Cerebellar cortex (tissue), 1 donor: ENCODE measurements around the gene COL11A1.

Source experiments
- DNase-seq: peaks from one replicate; pipeline ENCODE4 v3.0.0-alpha.2; 2015; ENCODE audit warnings: low spot score

COL11A1 gene

GRCh38 chr1:102897557-102897956 lies 210.8 kb downstream of the COL11A1 start:
- no peak for DNase-seq

GRCh38 chr1:102896771-102897170 lies 211.6 kb downstream of the COL11A1 start:
- no peak for DNase-seq

- DNase-seq = no peak
Measured at GRCh38 chr1:102896286-102896685, 212.0 kb downstream of the COL11A1 start.

GRCh38 chr1:102891868-102892625 lies 216.3 kb downstream of the COL11A1 start:
- DNase-seq = no peak

- DNase-seq = no peak
Measured at GRCh38 chr1:102886638-102887037, 221.7 kb downstream of the COL11A1 start.

GRCh38 chr1:102884238-102884637 lies 224.1 kb downstream of the COL11A1 start:
- DNase-seq = no peak

- DNase-seq = no peak
Measured at GRCh38 chr1:102879439-102879993, 228.8 kb downstream of the COL11A1 start.

- no peak for DNase-seq
Measured at GRCh38 chr1:102875756-102876155, 232.6 kb downstream of the COL11A1 start.

GRCh38 chr1:102872526-102872925 lies 235.8 kb downstream of the COL11A1 start:
- DNase-seq = peak; percentile 75

GRCh38 chr1:102872097-102872496 lies 236.2 kb downstream of the COL11A1 start:
- peak; percentile 71 for DNase-seq

GRCh38 chr1:102863704-102864103 lies 244.6 kb downstream of the COL11A1 start:
- DNase-seq = no peak

GRCh38 chr1:102861247-102861646 lies 247.1 kb downstream of the COL11A1 start:
- DNase-seq = no peak

GRCh38 chr1:102858695-102859094 lies 249.6 kb downstream of the COL11A1 start:
- DNase-seq = no peak

- DNase-seq = no peak
Measured at GRCh38 chr1:102857251-102857650, 251.1 kb downstream of the COL11A1 start.

GRCh38 chr1:102853701-102854187 lies 254.6 kb downstream of the COL11A1 start:
- no peak for DNase-seq

- DNase-seq = no peak
Measured at GRCh38 chr1:102853136-102853535, 255.2 kb downstream of the COL11A1 start.

- no peak for DNase-seq
Measured at GRCh38 chr1:102852613-102853012, 255.7 kb downstream of the COL11A1 start.

GRCh38 chr1:102851616-102852015 lies 256.7 kb downstream of the COL11A1 start:
- DNase-seq = no peak

GRCh38 chr1:102842606-102843005 lies 265.7 kb downstream of the COL11A1 start:
- DNase-seq = no peak

- no peak for DNase-seq
Measured at GRCh38 chr1:102840741-102841140, 267.6 kb downstream of the COL11A1 start.

- DNase-seq = no peak
Measured at GRCh38 chr1:102838016-102838415, 270.3 kb downstream of the COL11A1 start.

- DNase-seq = no peak
Measured at GRCh38 chr1:102837551-102837950, 270.8 kb downstream of the COL11A1 start.

- DNase-seq = no peak
Measured at GRCh38 chr1:102836991-102837390, 271.3 kb downstream of the COL11A1 start.
